ENCODE results near the gene ZNF335. TPM values are rescaled to one million over a fixed set of nuclear protein-coding genes. Genes with fewer than 3 reads are reported as not detected.

ZNF335 gene
- total RNA-seq, 2 donors from 2014 or later, result 21.4 to 43.4 TPM

DNA sequence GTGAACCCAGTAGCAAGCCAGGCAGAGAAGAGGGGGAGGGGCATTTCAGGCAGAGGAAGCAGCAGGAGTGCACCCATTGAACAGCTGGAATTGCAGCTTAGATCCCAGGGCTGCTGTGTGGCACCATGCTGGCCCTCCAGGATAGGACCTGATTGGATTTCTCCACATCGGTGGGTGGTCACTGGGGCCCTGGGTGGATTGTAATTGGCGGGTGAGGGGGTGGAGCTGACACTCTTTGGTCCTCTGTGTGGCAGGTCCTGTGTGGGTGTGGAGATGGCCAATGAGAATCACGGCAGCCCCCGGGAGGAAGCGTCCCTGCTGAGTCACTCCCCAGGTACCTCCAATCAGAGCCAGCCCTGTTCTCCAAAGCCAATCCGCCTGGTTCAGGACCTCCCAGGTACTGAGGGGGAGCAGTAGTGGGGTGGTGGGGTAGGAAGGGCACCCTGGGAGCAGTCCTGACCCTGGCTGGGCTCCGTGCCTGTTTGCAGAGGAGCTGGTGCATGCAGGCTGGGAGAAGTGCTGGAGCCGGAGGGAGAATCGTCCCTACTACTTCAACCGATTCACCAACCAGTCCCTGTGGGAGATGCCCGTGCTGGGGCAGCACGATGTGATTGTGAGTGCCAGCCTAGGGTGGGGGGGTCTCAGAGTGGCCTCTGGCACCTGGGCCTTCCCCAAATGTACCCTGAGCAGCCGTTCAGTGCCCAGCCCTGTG is 33.1 kb downstream of the ZNF335 start:
- H3K4me3 ChIP-seq, result no peak overlapping the region
- no peaks in the 10 kb centered on the region for H3K4me1 ChIP-seq (replicated peaks)
- H3K27me3 ChIP-seq (replicated peaks; ENCODE audit: insufficient read depth), result no peaks in the 10 kb centered on the region
- WGBS, result 87% methylated on average over 10 of the region's 13 CpGs
- DNase-seq (ENCODE audit: low spot score), result no peak
- peaks cover 22 to 36% of the 10 kb centered on the region in 2 donors for H3K36me3 ChIP-seq
- H3K27ac ChIP-seq, result no peak overlapping the region
- TF ChIP-seq POLR2A (IDR thresholded peaks at IDR 0.05) (no peak), CTCF (IDR thresholded peaks at IDR 0.05) (no peak), POLR2AphosphoS5 (IDR thresholded peaks at IDR 0.05) (no peak)
- intact Hi-C loops (cut with DNase I), result loop anchor here (5.0 kb wide), 1 partner anchor 107 kb away; the partner anchor contains the start of gene SNX21
- H3K9me3 ChIP-seq, result no peaks in the 10 kb centered on the region

GRCh38 chr20:45937765-45938164 is 34.2 kb downstream of the ZNF335 start:
- TF ChIP-seq POLR2A (IDR thresholded peaks at IDR 0.05) (no peak), CTCF (IDR thresholded peaks at IDR 0.05) (no peak), POLR2AphosphoS5 (IDR thresholded peaks at IDR 0.05) (no peak)
- Histone ChIP-seq H3K27me3 (replicated peaks; ENCODE audit: insufficient read depth) (no peaks in the 10 kb centered on the region), H3K27ac (no peak overlapping the region), H3K4me1 (replicated peaks) (no peaks in the 10 kb centered on the region), H3K4me3 (no peak overlapping the region), H3K9me3 (no peaks in the 10 kb centered on the region), H3K36me3 (peaks cover 12 to 27% of the 10 kb centered on the region in 2 donors)
- intact Hi-C loops (cut with DNase I), result loop anchor here (5.0 kb wide), 1 partner anchor 105 kb away; the partner anchor contains the start of gene SNX21
- no peak for DNase-seq (ENCODE audit: low spot score)
- WGBS, result 67% methylated on average over 2 of the region's 2 CpGs

- TF ChIP-seq POLR2A (IDR thresholded peaks at IDR 0.05) (no peak), POLR2AphosphoS5 (IDR thresholded peaks at IDR 0.05) (no peak), CTCF (IDR thresholded peaks at IDR 0.05) (no peak)
- Histone ChIP-seq H3K27ac (peak overlapping the region; percentile 93 to 100), H3K4me1 (replicated peaks) (no peaks in the 10 kb centered on the region), H3K9me3 (no peaks in the 10 kb centered on the region), H3K36me3 (peaks cover 9 to 20% of the 10 kb centered on the region in 2 donors), H3K4me3 (peak overlapping the region; percentile 90 to 100), H3K27me3 (replicated peaks; ENCODE audit: insufficient read depth) (no peaks in the 10 kb centered on the region)
- 9% methylated on average over 21 of the region's 21 CpGs for WGBS
- intact Hi-C loops (cut with DNase I), result loop anchor here (2.0 to 5.0 kb wide), 2 partner anchors 45 to 103 kb away; partner anchors contain the start of genes CTSA, NEURL2 and SNX21
- DNase-seq (ENCODE audit: low spot score), result no peak
These were observed 36.5 kb downstream of the ZNF335 start for GRCh38 chr20:45935416-45936046.

GRCh38 chr20:45934586-45935415 is 37.2 kb downstream of the ZNF335 start, which contains the start of gene PCIF1:
PCIF1 (plus strand) TSS chr20:45934683; CDS start chr20:45939000, 4,317 bp downstream.
- Histone ChIP-seq H3K9me3 (no peaks in the 10 kb centered on the region), H3K27me3 (replicated peaks; ENCODE audit: insufficient read depth) (no peaks in the 10 kb centered on the region), H3K27ac (peak within 1 kb of the TSS; percentile 99 to 100), H3K4me1 (replicated peaks) (no peaks in the 10 kb centered on the region), H3K4me3 (peak within 1 kb of the TSS; percentile 90 to 100), H3K36me3 (peaks cover 6 to 15% of the 10 kb centered on the region in 2 donors)
- 0% methylated on average over 69 of the region's 102 CpGs for WGBS
- intact Hi-C loops (cut with DNase I), result loop anchor here (2.0 to 5.0 kb wide), 2 partner anchors 44 to 102 kb away; partner anchors contain the start of genes CTSA, NEURL2 and SNX21
- TF ChIP-seq CTCF (IDR thresholded peaks at IDR 0.05) (peak in 2 of 4 experiments; percentile 36 to 46), POLR2AphosphoS5 (IDR thresholded peaks at IDR 0.05) (peak; percentile 95), POLR2A (IDR thresholded peaks at IDR 0.05) (peak; percentile 92)
- DNase-seq (ENCODE audit: low spot score), result peak; percentile 98
